Colon (tissue), 2 donors: ENCODE measurements around the gene TRIM65.

Experiments
- FAIRE-seq: peaks from 2 replicates; lab custom pipeline; 2012; peaks lifted over from hg19 to GRCh38; lab: Jason Lieb, UNC
- donor health status: control.
- donor health status: control.

The TRIM65 gene

GRCh38 chr17:75896415-75897159 is at the start of gene TRIM65:
Gene TRIM65, minus strand, starts transcription at chr17:75896951. Its CDS starts 14 bp downstream, at chr17:75896937.
- FAIRE-seq, result no peak

GRCh38 chr17:75945211-75945610 is 48.5 kb upstream of the TRIM65 start:
- FAIRE-seq, result no peak

DNA sequence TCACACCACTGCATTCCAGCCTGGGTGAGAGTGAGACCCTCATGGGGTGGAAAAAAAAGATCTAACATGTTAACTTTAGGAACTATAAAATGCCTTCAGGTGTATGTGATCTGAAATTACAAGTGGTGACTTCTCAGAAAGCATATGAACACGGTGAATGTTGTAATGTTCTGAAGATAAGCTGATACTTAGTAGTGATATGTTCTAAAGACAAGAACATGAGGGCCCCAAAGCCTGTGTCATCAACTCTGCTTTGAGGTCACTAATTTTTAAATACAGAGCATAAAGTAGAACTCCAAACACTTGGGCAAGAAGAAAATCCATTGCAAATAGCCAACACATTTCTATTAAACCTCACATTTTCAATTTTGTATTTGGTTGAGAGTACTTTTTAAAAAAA is 46.7 kb upstream of the TRIM65 start:
- no peak for FAIRE-seq

GRCh38 chr17:75942473-75942872 is 45.7 kb upstream of the TRIM65 start:
- no peak for FAIRE-seq

- no peak for FAIRE-seq
These were observed 44.7 kb upstream of the TRIM65 start for GRCh38 chr17:75941442-75941819.

- FAIRE-seq, result no peak
These were observed 44.1 kb upstream of the TRIM65 start, which contains the start of gene FBF1 for GRCh38 chr17:75940727-75941441. Gene FBF1, minus strand, starts transcription at chr17:75941042. Its CDS starts 2,893 bp downstream, at chr17:75938149.

DNA sequence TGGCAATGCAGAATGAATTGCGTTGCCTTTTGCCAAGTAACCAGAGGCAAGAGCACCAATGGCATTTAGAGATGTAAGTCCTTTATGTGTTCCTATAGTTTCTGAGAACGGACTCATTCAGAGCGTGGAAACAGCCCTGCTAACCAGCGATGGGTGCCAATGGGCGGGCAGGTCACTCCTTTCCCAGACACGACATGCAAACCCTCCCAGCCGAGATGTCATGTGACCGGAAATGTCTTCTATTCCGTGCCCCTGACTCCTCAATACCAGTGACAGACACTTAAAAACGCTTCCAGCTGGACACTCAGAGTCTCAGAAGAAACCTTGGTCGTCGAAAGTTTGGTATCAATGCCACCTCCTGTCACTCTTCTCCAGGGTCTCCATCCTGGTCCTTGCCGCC is 40.9 kb upstream of the TRIM65 start:
- FAIRE-seq, result no peak

DNA sequence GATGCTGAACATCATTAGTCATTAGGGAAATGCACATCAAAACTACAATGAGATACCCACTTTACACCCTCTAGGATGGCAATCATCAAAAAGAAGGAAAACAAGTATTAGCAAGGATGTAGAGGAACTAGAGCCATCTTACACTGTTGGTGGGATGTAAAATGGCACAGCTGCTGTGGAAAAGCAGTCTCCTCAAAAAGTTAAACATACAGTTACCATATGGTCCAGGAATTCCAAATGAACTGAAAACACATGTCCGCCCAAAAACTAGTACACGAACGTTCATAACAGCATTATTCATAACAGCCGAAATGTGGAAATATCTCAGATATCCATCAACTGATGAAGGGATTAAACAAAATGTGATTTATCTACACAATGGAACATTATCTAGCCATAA is 37.1 kb upstream of the TRIM65 start:
- no peak for FAIRE-seq

DNA sequence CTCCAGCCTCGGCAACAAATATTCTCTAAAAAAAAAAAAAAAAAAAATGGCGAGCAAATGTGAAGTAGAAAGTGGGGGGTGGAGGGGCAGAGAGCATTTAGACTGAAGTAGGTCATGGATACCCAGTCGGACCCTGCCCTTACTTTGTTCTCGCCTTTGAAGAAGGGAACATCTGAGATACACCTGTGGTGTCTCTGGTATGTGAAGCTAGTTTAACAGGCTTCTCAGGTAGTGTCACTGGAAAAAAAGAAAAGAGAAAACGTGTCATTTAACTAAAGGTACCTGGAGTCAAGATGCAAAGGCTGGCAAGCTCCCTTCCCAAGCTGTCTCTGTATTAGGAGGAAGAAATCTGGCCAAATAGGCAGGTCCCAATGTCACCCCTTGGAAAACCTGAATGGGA is 36.1 kb upstream of the TRIM65 start:
- no peak for FAIRE-seq

DNA sequence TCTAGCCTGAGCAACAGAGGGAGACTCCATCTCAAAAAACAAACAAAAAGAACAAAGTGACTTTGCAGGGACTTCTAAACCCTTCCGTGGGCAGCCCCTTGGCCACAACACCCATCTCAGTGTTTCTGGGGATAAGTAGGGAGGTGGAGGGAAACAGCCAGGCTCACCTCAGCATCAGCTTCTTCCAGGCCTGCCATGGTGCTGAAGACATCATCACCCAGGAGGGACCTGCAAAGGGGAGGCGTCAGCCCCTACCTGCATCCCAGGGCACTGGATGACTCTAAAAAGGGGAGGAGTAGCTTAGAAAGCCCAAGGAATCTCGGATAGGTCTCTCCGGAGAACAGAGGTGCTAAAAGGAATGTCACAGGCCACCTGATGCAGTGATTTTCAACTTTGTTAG is 34.3 kb upstream of the TRIM65 start:
- no peak for FAIRE-seq

DNA sequence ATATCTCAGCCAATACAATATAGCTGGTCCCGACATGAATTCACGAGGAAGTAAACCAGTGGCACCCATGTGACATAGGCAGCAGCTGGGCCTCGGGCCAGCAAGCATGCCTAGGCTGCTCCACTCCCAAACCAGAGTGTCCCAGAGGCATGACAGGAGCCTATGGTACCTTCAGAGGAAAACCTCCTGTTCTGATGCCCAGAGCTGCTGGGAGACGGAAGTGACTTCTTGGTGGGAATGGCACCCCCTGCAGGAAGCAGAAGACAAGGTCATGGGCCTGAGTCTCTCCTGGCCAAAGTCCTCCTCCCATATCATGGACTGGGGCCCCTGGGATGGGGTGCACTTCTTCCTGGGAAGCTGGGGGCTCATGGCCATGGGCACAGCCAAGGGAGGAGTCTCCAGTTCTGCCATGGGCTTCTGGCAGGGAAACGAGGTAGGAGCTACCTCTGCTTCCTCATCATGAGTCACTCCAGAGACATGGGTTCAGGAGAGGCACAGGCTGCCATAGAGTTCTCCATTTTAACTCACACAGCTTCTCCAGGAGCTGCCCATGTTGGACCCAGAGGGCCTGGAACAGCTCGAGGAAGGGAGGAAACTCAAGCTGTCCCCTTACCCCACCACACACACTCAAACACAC is 30.7 kb upstream of the TRIM65 start:
- FAIRE-seq, result no peak

- no peak for FAIRE-seq
These were observed 29.7 kb upstream of the TRIM65 start for GRCh38 chr17:75926456-75926855.

- no peak for FAIRE-seq
These were observed 29.2 kb upstream of the TRIM65 start for GRCh38 chr17:75925912-75926311.

GRCh38 chr17:75925103-75925502 is 28.4 kb upstream of the TRIM65 start:
- FAIRE-seq, result no peak

GRCh38 chr17:75922963-75923874 is 26.5 kb upstream of the TRIM65 start:
- no peak for FAIRE-seq

DNA sequence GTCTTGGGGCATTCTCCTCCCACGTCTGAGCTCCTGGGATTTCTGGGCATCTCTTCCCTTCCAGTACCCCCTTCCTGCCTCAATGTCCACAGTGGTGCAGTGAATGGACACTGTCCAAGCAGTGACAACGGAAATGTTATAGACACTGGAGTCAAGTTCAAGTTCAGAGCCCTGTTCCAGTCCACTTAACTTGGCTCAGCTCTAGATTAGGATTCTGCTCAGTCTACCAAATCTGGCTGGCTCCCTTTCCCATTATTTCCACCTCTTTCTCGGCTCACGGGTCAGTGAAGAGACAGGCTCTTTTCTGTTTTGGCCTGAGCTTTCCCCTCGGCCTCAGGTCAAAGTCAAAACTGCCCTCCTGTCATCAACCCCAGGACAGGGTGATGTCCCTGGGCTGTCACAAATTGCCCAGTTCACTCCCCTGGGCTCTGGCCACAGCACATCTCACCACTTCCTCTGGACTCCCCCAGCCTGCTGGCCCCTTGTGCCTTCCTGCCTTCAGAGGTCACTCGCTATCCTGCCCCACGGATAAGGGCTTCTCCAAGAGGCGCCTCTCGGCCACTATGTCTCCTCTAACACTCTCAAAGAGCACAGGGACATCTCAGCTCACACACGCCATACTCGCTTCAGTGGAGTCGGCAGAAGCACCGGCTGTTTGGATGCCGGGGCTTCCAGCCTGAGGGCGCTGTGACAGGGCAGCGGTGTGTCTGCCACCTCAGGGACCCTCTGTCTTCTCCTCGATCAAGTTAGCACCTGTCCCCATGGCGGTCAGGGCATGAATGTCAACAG is 25.6 kb upstream of the TRIM65 start:
- FAIRE-seq, result no peak

DNA sequence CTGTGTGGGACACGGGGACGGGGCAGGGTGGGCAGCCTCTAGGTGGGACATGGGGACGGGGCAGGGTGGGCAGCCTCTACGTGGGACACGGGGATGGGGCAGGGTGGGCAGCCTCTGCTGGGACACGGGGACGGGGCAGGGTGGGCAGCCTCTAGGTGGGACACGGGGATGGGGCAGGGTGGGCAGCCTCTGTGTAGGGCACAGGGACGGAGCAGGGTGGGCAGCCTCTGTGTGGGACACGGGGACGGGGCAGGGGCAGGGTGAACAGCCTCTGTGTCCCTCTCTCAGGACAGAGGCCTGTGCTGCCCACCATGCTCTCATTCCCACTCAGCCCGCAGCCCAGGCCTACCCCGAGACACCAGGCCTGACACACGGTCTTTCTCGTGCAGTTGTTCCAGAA is 24.8 kb upstream of the TRIM65 start:
- no peak for FAIRE-seq

GRCh38 chr17:75920045-75920560 is 23.4 kb upstream of the TRIM65 start:
- FAIRE-seq, result no peak

GRCh38 chr17:75919611-75920010 is 22.9 kb upstream of the TRIM65 start:
- FAIRE-seq, result no peak

GRCh38 chr17:75917917-75918445 is 21.2 kb upstream of the TRIM65 start:
- no peak for FAIRE-seq
